ENCODE measurements around the gene TIMM9.

- TF ChIP-seq CTCF (IDR thresholded peaks at IDR 0.05; ENCODE audit: low read depth, low read length, poor library complexity, severe bottlenecking) (no peak), EZH2phosphoT487 (IDR thresholded peaks at IDR 0.05; ENCODE audit: borderline replicate concordance, low read length) (no peak)
Observed at GRCh38 chr14:58376791-58377190, 50.5 kb downstream of the TIMM9 start.

All from DOHH2 (cell line).